Dedifferentiated amniotic fluid mesenchymal stem cell (primary cell): ENCODE measurements around the gene HOXC6.

Experiments
- DNase-seq: peaks from one replicate; pipeline ENCODE4 v3.0.0-alpha.2; 2016; ENCODE audit errors: extremely low spot score

HOXC6 gene

DNA sequence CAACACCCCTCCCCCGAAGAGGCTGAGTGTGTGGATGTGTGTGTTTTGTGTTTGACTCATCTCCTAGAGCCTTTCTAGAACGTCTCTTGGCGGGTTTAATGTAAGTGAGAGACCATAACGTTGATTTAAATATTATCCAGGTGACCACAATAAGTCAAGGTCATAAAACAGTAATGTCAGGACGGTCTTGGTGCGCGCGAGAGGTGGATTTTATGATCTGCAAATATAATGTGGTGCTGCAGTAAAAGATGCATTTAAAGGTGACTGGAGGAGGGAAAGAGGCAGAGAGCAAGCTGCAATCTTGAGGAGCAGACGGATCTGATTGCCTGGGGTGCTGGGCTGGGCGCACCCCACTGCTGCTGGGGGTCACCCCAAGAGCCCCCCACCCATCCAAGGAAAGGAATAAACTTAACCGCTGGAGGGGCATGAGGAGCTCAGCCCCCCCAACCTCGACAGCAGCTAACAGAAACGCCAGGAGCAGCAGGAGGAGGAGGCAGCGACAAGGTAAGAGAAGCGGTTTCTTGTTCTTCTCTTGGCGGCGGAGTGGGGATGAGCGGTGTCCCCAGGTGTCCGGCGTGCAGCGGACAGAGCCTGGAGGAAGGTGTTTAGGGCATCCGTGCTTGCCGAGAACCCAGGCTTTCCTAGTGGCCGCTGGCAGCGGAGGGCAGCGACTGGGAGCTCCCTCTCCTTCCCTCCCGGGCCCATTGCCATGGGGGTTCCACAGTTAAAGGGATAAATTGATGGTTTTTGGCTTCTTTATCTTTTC, 37.7 kb upstream of the HOXC6 start:
- DNase-seq = no peak

DNA sequence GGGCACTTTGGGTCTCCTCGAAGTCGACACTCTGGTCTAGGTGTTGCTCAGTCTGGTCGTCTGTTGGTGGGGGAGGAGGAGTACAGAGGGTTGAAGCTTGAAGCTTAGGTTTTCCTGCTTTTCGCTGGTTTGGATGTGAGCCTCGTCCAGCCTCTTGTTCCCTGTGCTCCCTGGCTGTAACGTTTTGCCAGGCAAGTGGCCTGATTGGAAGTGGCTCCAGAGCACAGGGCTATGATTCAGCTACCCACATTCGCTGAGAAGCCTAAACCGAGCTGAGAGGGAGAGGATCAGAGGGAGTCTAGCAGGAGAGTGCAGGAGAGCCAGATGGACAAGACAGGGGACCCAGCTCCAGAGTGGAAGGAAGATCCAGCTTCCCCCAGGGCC, 37.2 kb upstream of the HOXC6 start:
- DNase-seq = no peak

- no peak for DNase-seq
These were observed 35.8 kb upstream of the HOXC6 start for GRCh38 chr12:53992377-53992889.

DNA sequence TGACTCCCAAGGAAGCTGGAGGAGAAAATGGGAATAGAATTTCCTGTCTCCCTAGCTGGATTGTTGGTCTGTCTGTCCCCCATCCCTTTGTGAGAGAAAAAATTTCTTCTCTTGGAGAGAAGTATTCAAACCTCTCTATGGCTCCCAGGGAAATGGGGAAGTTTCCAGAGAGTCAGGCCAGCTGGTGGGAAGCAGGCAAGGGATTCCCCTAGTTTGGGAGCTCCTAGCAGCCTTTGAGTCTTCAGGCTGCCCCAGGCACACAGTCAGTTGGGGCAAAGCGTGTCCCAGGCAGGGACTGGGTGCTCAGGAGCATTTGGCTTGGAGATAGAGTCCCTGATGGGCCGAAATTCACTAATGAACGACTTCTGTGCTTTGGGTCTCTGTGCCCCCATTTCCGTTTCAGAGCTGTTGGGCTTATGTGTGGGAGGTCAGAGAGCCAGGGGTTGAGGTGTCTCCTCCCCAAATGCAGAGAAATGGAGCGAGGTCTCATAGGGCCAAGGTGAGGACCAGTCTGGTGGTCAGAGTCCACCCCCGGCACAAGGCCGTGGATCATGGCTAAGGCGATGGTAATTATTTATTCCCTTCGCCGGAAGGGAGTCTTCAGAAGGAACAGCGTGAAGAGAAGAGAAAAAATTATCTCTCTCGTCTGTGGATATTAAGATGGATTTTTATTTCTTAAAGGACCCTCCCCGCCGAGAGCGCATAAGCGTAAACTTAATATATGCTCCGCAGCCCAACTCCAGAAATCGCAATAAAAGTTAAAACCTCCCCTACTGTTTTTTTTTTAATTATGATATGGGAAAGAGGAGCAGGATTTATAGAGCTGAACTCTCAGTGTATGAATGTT, 34.9 kb upstream of the HOXC6 start:
- no peak for DNase-seq

GRCh38 chr12:53994009-53994263, 34.3 kb upstream of the HOXC6 start:
- no peak for DNase-seq

- no peak for DNase-seq
These were observed 33.8 kb upstream of the HOXC6 start for GRCh38 chr12:53994264-53995001.

DNA sequence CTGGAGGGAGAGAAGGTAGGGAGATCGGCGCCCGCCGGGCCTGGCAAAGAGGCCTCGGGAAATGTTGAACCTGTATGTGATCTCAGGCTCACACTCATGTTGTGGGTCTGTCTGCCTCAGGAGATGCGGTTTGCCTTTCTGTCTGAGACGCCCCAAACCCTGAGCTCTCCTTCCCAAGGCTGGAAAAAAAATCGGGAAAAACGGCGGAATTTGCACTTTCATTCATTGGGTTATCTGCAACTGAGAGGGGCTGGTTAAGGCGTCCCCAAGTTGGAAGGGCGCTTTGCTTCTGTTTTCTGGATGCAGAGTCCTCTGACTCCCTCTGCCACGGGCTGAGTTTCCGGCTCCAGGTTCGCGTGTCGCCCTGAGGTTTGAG, 33.2 kb upstream of the HOXC6 start:
- no peak for DNase-seq

GRCh38 chr12:53995378-53996239, 32.6 kb upstream of the HOXC6 start:
- no peak for DNase-seq

GRCh38 chr12:53996240-53997203, 31.7 kb upstream of the HOXC6 start:
- DNase-seq = no peak

GRCh38 chr12:53997204-53998109, 30.8 kb upstream of the HOXC6 start:
- no peak for DNase-seq

GRCh38 chr12:53998110-53998899, 29.9 kb upstream of the HOXC6 start:
- DNase-seq = no peak

DNA sequence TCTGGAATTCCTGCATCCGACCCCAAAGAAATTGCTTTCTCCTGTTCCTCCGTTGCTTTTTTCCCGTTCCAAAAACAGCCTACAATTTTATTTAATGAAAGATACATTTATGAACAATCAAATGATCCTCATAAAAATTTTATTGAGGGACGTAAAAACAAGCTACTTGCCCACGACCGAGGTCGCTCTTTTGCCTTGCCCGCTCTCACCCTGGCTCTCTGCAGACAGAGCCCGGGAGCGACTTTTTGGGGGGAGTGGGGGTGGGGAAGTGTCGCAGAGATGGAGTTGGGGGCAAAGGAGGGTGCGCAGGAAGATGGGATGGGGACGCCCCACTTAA, 29.4 kb upstream of the HOXC6 start:
- DNase-seq = no peak

GRCh38 chr12:53999559-54000115, 28.6 kb upstream of the HOXC6 start:
- no peak for DNase-seq

DNA sequence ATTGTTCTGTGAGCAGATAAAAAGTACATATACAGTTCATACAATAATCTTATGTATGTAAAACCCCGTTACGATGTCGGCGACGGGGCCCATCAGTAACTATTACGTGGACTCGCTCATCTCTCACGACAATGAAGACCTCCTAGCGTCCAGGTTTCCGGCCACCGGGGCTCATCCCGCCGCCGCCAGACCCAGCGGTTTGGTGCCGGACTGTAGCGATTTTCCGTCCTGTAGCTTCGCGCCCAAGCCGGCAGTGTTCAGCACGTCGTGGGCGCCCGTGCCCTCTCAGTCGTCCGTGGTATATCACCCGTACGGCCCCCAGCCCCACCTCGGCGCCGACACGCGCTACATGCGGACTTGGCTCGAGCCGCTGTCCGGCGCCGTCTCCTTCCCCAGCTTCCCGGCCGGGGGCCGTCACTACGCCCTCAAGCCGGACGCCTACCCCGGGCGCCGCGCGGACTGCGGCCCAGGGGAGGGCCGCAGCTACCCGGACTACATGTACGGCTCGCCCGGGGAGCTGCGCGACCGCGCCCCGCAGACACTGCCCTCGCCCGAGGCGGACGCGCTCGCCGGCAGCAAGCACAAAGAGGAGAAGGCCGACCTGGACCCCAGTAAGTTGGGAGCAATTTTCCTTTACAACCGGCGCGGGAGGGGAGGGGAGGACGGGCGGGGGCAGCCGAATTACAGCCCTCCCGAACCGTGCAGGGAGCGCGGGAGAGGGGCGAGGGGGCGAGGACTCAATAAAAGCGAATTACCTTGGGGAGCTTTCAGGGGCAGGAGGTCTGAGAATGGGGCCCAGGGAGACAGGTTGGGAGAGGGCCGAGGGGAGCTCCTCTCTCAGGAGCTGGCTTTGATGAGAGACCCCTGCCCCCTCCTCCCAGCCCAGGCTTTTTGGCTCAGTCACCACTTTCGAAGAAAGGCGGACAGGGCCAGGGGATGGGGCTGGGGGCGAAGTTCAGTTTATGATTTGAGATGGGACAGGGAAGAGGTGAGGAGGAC, 27.8 kb upstream of the HOXC6 start, which contains the start of gene HOXC9:
HOXC9 (plus strand) TSS at position 46 of the 999 bp plus-strand sequence; CDS start at position 74, 28 bp downstream.
- no peak for DNase-seq

DNA sequence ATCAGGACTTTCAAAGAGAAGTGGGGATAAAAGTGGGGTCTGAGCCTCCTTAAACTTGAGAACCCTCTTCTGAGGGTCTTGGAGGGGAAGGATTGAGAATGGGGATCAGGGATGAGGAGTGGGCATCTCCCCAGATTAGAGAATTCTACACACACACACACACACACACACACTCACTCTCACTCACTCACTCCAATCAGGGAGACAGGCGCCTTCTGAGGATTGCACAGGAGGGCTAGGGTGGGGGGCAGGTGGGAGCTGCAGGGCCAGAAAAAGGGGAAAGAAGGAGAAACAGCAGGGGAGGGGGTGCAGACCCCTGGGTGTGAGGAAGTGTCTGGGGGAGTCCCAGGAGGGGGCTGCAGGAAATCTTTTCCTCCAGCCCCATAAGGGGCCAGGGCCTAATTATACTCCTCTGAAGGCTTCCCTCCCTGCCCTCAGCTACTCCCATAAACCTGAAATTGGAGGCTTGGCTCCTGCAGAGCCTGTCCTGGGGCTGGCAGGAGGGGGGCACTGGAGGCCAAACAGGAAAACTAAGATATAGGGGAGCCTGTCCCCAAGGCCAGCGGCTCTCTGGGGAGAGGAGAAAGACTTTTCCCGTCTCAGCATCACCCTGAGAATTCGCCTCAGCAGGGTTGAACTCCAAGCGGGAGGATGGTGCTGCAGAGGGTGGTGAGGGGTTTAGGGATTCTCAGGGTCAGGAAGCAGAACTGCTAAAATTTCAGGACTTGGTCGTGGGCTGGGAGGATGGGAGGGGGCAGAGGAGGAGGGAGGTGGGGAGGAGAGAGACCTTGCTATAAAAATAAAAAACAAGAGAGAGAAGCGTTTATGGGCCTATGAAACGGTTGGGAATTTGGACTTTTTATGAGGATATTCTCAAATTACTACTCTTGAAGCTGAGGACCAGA, 26.7 kb upstream of the HOXC6 start:
- DNase-seq = no peak
